Urinary bladder (tissue), 4 donors: Measurements from ENCODE around the gene PNMA8A. TPM values are rescaled to one million over a fixed set of nuclear protein-coding genes. Genes with fewer than 3 reads are reported as not detected.
"Not testable (repeated sequence)": the region's sequence is repeated elsewhere in the genome, so short reads cannot be mapped to it uniquely, and the experiment has no call there.

ENCODE experiments used
- DNase-seq: peaks from one replicate; pipeline ENCODE4 v3.0.0-alpha.2; 2015; ENCODE audit errors: extremely low spot score
- H3K27ac ChIP-seq: one replicate; pipeline ENCODE4 v1.5.1; 2013; ENCODE audit warnings: low read depth, mild to moderate bottlenecking, moderate library complexity
- H3K36me3 ChIP-seq: one replicate; pipeline ENCODE4 v1.6.1; 2013; ENCODE audit warnings: mild to moderate bottlenecking, moderate library complexity; ENCODE audit not compliant: insufficient read depth
- H3K4me1 ChIP-seq: one replicate; pipeline ENCODE4 v1.6.1; 2013; ENCODE audit warnings: mild to moderate bottlenecking, moderate library complexity; ENCODE audit not compliant: insufficient read depth
- H3K4me3 ChIP-seq: one replicate; pipeline ENCODE4 v1.5.1; 2013; ENCODE audit warnings: low read depth, low read length
- WGBS: extraction: QIAGEN DNeasy Blood & Tissue Kit; methylation state at CpG from one replicate; pipeline ENCODE4 v1.1.7; 2013; 5-methylcytosine and 5-hydroxymethylcytosine counted together
- polyA plus RNA-seq: library from polyadenylated mRNA; stranded (reverse); fragments of 200-250 nt; gene quantifications from one replicate; pipeline ENCODE4 v1.2.3, GENCODE V29; 2013
- total RNA-seq: library from RNA; depleted of rRNA; stranded (reverse); fragments of >200 nt; gene quantifications from one replicate; pipeline ENCODE4 v1.2.3, GENCODE V29; 2014
- donor health status: healthy with polysubstance abuse.
- donor health status: healthy.

Gene PNMA8A
- total and polyA plus RNA-seq, 2 donors = 14.3 to 16.3 TPM

GRCh38 chr19:46447824-46448223 is 23.5 kb downstream of the PNMA8A start:
- Histone ChIP-seq H3K4me1 (no peaks in the 10 kb centered on the region), H3K27ac (no peak overlapping the region), H3K4me3 (no peak overlapping the region), H3K36me3 (no peaks in the 10 kb centered on the region)
- no peak for DNase-seq
- 63% methylated on average over 5 of the region's 5 CpGs for WGBS

DNA sequence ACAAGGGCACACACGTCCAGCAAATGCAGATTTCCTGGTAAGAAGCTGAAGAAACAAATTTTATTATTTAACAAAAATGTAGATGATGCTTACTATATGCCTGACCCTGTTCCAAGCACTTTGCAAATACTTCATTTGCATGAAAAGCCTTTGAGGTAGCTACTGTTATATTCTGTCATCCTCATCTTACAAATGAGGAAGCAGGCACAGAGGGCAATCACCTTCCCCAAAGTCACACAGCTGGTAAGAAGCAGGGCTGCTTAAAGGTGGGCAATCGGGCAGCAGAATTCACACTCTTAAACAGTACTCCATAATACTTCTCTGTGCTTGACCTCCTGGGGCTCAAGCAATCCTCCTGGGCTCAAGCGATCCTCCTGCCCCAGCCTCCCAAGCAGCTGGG is 24.4 kb downstream of the PNMA8A start:
- Histone ChIP-seq H3K4me1 (no peaks in the 10 kb centered on the region), H3K4me3 (no peak overlapping the region), H3K36me3 (no peaks in the 10 kb centered on the region), H3K27ac (no peak overlapping the region)
- 54% methylated on average over 3 of the region's 3 CpGs for WGBS
- DNase-seq = no peak

GRCh38 chr19:46446021-46446420 is 25.3 kb downstream of the PNMA8A start:
- no peak for DNase-seq
- Histone ChIP-seq H3K36me3 (no peaks in the 10 kb centered on the region), H3K27ac (no peak overlapping the region), H3K4me3 (no peak overlapping the region), H3K4me1 (no peaks in the 10 kb centered on the region)
- WGBS = 83% methylated on average over 15 of the region's 15 CpGs

DNA sequence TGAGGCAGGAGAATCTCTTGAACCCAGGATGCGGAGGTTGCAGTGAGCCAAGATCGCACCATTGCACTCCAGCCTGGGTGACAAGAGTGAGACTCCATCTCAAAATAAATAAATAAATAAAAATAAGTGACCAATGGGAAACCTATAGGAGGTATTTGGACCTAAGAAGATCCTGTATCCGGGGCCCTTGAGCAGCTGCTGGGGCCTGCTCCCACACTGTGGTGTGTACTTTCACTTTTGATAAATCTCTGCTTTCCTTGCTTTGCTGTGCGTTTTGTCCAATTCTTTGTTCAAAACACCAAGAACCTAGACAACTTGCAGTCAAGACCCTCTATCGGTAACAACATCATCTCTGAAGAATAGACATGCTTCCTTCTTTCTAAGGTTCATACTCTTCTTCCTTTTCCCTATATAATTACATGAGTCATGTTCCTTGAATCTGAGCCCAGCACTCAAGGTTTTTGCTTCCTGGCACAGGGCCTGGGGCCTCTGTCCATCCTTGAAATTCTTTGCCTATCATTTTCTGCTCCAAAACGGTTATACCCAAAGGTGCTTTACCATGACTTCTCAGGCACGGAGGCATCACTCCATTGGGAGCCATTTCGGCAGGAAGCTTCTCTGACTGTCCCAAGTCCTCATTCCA is 28.4 kb downstream of the PNMA8A start:
- 48% methylated on average over 8 of the region's 8 CpGs for WGBS
- no peak overlapping the region for H3K27ac ChIP-seq

GRCh38 chr19:46441866-46442265 is 29.5 kb downstream of the PNMA8A start:
- Histone ChIP-seq H3K27ac (no peak overlapping the region), H3K36me3 (no peaks in the 10 kb centered on the region), H3K4me1 (no peaks in the 10 kb centered on the region), H3K4me3 (no peak overlapping the region)
- WGBS = 16% methylated on average over 1 of the region's 1 CpG
- DNase-seq = no peak

More for the DNA sequence above, 28.4 kb downstream of the PNMA8A start:
- no peak overlapping the region for H3K4me3 ChIP-seq
- no peaks in the 10 kb centered on the region for H3K36me3 ChIP-seq
- no peaks in the 10 kb centered on the region for H3K4me1 ChIP-seq
- DNase-seq = no peak

- 98% methylated on average over 4 of the region's 4 CpGs for WGBS
- not testable (repeated sequence) for H3K27ac ChIP-seq, H3K4me3 ChIP-seq, H3K36me3 ChIP-seq, DNase-seq, H3K4me1 ChIP-seq
Observed at GRCh38 chr19:46435689-46436088, 35.7 kb downstream of the PNMA8A start.

GRCh38 chr19:46435009-46435408 is 36.4 kb downstream of the PNMA8A start:
- WGBS = 34% methylated on average over 6 of the region's 6 CpGs
- DNase-seq = no peak
- no peaks in the 10 kb centered on the region for H3K36me3 ChIP-seq
- no peaks in the 10 kb centered on the region for H3K4me1 ChIP-seq
- H3K27ac ChIP-seq = no peak overlapping the region
- H3K4me3 ChIP-seq = no peak overlapping the region

- not testable (repeated sequence) for H3K4me1 ChIP-seq, H3K4me3 ChIP-seq, H3K27ac ChIP-seq, H3K36me3 ChIP-seq, DNase-seq
- WGBS = 60% methylated on average over 7 of the region's 7 CpGs
Observed at GRCh38 chr19:46433470-46433869, 37.9 kb downstream of the PNMA8A start.

DNA sequence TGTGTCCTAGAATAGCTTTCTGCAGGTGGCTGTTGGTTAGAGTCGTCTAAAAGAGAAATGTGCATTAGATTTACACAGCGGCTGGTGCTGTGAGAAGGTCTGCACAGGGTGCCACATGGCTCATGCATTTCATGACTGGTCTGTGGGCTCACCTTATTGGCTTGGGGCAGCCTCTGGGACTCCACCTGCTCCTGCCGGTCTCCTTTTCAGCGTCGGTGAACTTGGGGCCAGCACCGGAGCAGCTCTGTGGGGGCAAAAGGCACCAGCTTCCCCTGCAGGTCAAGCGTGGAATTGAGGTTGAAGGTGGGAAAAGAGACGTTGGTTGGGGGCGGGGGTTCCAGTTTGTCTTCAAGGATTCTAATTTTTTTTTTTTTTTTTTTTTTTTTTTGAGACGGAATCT is 39.5 kb downstream of the PNMA8A start:
- H3K4me3 ChIP-seq = no peak overlapping the region
- no peak for DNase-seq
- no peak overlapping the region for H3K27ac ChIP-seq
- no peaks in the 10 kb centered on the region for H3K4me1 ChIP-seq
- H3K36me3 ChIP-seq = no peaks in the 10 kb centered on the region
- 63% methylated on average over 10 of the region's 10 CpGs for WGBS

- Histone ChIP-seq H3K4me1 (no peaks in the 10 kb centered on the region), H3K27ac (no peak overlapping the region), H3K4me3 (no peak overlapping the region), H3K36me3 (no peaks in the 10 kb centered on the region)
- WGBS = 82% methylated on average over 4 of the region's 4 CpGs
- no peak for DNase-seq
Observed at GRCh38 chr19:46429999-46430398, 41.4 kb downstream of the PNMA8A start.

DNA sequence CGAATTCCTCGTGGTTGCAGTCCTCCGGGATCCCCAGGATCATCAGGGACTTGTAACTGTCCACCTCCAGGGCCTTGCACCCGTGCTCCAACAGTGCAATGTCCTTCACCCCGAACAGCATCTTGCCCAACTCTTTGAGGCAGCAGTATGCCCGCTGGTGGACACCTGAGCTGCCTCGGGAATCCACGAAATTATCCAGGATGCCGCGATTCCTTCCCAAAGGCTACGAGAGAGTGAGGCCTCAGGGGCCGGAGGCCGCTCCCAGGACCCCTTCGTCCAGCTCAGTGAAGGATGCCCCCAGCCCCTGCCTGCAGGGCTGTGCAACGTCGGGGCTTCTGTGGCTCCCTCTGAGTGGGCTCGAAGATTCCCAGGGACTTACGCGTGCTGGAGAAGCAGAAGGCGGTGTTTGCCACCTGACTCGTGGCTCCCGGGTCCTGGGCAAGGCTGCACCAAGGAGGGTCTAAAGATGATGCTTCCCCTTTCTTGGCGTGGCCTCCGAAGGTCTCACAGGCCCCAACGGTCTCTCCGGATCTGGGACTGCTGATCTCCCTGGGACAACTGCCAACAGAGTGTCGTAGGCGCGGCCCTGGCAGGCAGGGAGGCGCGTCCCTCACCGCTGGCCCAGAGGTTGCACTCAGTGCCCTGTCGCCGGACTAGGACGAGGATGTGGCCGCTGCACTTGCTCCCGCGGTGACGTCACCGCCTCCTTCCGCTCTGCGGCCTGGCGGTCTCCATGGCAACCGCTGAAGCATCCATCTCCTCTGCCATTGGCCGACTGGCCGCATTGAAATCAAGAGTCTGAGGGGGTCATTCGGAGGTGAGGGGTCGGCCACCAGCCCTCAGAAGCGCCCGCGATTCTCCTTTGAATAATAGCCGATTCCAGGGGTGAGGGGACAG is 42.9 kb downstream of the PNMA8A start, which contains the start of gene PNMA8C:
Gene PNMA8C, minus strand, starts transcription at position 698 of the 897 bp plus-strand sequence. Its CDS starts 577 bp downstream, at position 121.
- H3K27ac ChIP-seq = no peak within 1 kb of the TSS

DNA sequence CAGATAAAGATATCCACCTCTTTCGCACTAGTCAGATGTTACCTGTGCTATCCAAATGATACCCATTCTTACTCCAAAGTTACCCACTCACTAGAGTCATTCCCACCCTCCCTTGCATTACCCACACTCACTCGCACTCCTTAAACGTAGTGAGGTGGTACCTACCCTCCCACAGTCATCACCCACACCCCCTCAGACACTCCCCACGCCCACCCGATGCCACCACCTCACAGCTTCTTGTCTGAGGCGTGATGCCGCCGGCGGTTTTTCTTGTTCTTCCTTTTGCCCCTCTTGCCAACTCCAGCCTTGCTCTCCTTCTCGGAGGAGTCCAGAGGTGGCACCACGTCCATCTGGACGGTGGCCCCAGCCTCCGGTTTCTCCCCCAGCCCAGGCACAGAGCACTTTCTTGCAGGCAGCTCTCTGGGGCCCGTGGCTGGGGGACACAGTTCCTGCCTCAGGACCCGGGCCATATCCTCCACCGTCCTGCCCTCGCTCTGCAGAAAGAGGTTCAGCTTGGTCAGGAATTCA is 43.8 kb downstream of the PNMA8A start:
- no peak overlapping the region for H3K4me3 ChIP-seq
- 86% methylated on average over 17 of the region's 17 CpGs for WGBS

More for the DNA sequence above, 42.9 kb downstream of the PNMA8A start, which contains the start of gene PNMA8C:
- no peaks in the 10 kb centered on the region for H3K4me1 ChIP-seq
- H3K36me3 ChIP-seq = no peaks in the 10 kb centered on the region
- DNase-seq = no peak
- H3K4me3 ChIP-seq = no peak within 1 kb of the TSS
- WGBS = 26% methylated on average over 52 of the region's 52 CpGs

GRCh38 chr19:46426506-46427162 is 44.7 kb downstream of the PNMA8A start:
- Histone ChIP-seq H3K27ac (no peak overlapping the region), H3K4me3 (peak overlapping the region; percentile 34), H3K36me3 (no peaks in the 10 kb centered on the region), H3K4me1 (no peaks in the 10 kb centered on the region)
- no peak for DNase-seq
- WGBS = 2% methylated on average over 32 of the region's 32 CpGs

More for the DNA sequence above, 43.8 kb downstream of the PNMA8A start:
- H3K4me1 ChIP-seq = no peaks in the 10 kb centered on the region
- no peak for DNase-seq
- no peaks in the 10 kb centered on the region for H3K36me3 ChIP-seq
- no peak overlapping the region for H3K27ac ChIP-seq
